Measurements from ENCODE around the gene CENATAC.

CENATAC gene

DNA sequence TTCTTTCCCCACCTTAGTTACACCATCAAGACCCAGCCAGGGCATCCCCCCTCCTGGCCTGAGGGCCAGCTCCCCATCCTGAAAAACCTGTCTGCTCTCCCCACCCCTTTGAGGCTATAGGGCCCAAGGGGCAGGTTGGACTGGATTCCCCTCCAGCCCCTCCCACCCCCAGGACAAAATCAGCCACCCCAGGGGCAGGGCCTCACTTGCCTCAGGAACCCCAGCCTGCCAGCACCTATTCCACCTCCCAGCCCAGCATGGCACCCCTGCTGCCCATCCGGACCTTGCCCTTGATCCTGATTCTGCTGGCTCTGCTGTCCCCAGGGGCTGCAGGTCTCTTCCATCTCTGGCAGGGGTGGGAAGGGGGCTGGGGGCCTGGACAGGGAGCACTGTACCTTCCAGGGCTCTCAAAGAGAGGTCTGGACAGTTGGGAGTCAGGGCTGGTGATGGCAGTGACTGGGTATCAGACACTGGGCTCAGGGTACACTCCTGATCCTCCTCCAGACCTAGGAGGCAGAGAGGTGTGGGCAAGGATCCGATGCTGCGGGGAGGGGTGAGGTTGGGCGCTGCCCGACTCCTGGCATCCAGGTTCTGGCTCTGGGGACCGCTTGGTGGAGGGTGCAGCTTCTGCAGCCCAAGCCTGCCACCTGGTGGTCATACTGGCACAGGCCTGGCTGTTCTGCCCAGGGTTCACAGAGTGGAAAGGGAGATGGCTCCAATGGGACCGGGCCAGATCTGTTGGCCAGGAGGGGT, 41.7 kb upstream of the CENATAC start, which contains the start of gene UPK2:
Gene UPK2, plus strand, starts transcription at position 205 of the 753 bp plus-strand sequence. Its CDS starts 53 bp downstream, at position 258.
- no peaks in the 10 kb centered on the region for H3K9me3 ChIP-seq (ENCODE audit: control insufficient read depth, insufficient read depth, low read length)
- H3F3A ChIP-seq (ENCODE audit: control insufficient read depth, insufficient read depth) = no peaks in the 10 kb centered on the region
- no peak within 1 kb of the TSS for H3K4me2 ChIP-seq (ENCODE audit: low read length)
- H3K27me3 ChIP-seq (ENCODE audit: control insufficient read depth, low read length) = peaks cover 23% of the 10 kb centered on the region
- H3K4me1 ChIP-seq (ENCODE audit: control insufficient read depth, low read length) = no peaks in the 10 kb centered on the region
- no peaks in the 10 kb centered on the region for H4K20me1 ChIP-seq (ENCODE audit: control insufficient read depth, insufficient read depth, low read depth, low read length)
- H3K4me3 ChIP-seq (ENCODE audit: low read length) = no peak within 1 kb of the TSS
- H3K9me2 ChIP-seq (replicated peaks; ENCODE audit: control insufficient read depth, low read length) = no peaks in the 10 kb centered on the region
- no peak within 1 kb of the TSS for H3K27ac ChIP-seq (ENCODE audit: low read depth, low read length)
- no peaks in the 10 kb centered on the region for H3K79me2 ChIP-seq (ENCODE audit: control insufficient read depth, low read length)
- H3K36me3 ChIP-seq (ENCODE audit: control insufficient read depth, low read length) = no peaks in the 10 kb centered on the region
- TF ChIP-seq CTCF (IDR thresholded peaks at IDR 0.05; ENCODE audit: low read depth, low read length, poor library complexity, severe bottlenecking) (peak; percentile 97), EZH2phosphoT487 (IDR thresholded peaks at IDR 0.05; ENCODE audit: borderline replicate concordance, low read length) (no peak)

GRCh38 chr11:118956847-118957469, 41.0 kb upstream of the CENATAC start:
- Histone ChIP-seq H3F3A (ENCODE audit: control insufficient read depth, insufficient read depth) (no peaks in the 10 kb centered on the region), H4K20me1 (ENCODE audit: control insufficient read depth, insufficient read depth, low read depth, low read length) (no peaks in the 10 kb centered on the region), H3K4me1 (ENCODE audit: control insufficient read depth, low read length) (no peaks in the 10 kb centered on the region), H3K27ac (ENCODE audit: low read depth, low read length) (no peak overlapping the region), H3K27me3 (ENCODE audit: control insufficient read depth, low read length) (peaks cover 23% of the 10 kb centered on the region), H3K4me3 (ENCODE audit: low read length) (no peak overlapping the region), H3K9me3 (ENCODE audit: control insufficient read depth, insufficient read depth, low read length) (no peaks in the 10 kb centered on the region), H3K9me2 (replicated peaks; ENCODE audit: control insufficient read depth, low read length) (no peaks in the 10 kb centered on the region), H3K36me3 (ENCODE audit: control insufficient read depth, low read length) (no peaks in the 10 kb centered on the region), H3K4me2 (ENCODE audit: low read length) (no peak overlapping the region), H3K79me2 (ENCODE audit: control insufficient read depth, low read length) (no peaks in the 10 kb centered on the region)
- TF ChIP-seq CTCF (IDR thresholded peaks at IDR 0.05; ENCODE audit: low read depth, low read length, poor library complexity, severe bottlenecking) (peak; percentile 23), EZH2phosphoT487 (IDR thresholded peaks at IDR 0.05; ENCODE audit: borderline replicate concordance, low read length) (no peak)

DNA sequence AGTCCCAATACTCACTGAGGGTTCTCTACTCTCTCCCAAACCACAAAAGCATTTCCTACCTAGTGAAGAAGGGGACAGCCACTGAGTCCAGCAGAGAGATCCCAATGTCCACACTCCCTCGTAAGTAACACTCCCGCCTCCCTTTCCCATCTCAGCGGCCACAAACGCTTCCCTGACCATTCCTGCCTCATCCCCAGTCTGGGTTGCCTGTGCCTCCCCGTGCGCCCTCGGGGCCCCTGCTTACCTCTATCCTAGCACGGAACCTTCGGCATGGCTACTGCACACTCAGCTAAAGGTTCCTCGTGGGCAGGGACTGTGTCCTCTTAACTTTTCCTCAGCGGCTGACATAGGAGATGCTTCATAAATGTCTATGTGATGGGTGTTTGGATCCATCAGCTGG, 40.4 kb upstream of the CENATAC start:
- Histone ChIP-seq H3F3A (ENCODE audit: control insufficient read depth, insufficient read depth) (no peaks in the 10 kb centered on the region), H3K79me2 (ENCODE audit: control insufficient read depth, low read length) (no peaks in the 10 kb centered on the region), H3K4me3 (ENCODE audit: low read length) (no peak overlapping the region), H3K4me2 (ENCODE audit: low read length) (no peak overlapping the region), H3K27ac (ENCODE audit: low read depth, low read length) (no peak overlapping the region), H3K9me2 (replicated peaks; ENCODE audit: control insufficient read depth, low read length) (no peaks in the 10 kb centered on the region), H3K27me3 (ENCODE audit: control insufficient read depth, low read length) (peaks cover 23% of the 10 kb centered on the region), H4K20me1 (ENCODE audit: control insufficient read depth, insufficient read depth, low read depth, low read length) (no peaks in the 10 kb centered on the region), H3K4me1 (ENCODE audit: control insufficient read depth, low read length) (no peaks in the 10 kb centered on the region), H3K9me3 (ENCODE audit: control insufficient read depth, insufficient read depth, low read length) (no peaks in the 10 kb centered on the region), H3K36me3 (ENCODE audit: control insufficient read depth, low read length) (no peaks in the 10 kb centered on the region)
- TF ChIP-seq CTCF (IDR thresholded peaks at IDR 0.05; ENCODE audit: low read depth, low read length, poor library complexity, severe bottlenecking) = no peak
- TF ChIP-seq EZH2phosphoT487 (IDR thresholded peaks at IDR 0.05; ENCODE audit: borderline replicate concordance, low read length) = no peak

Measured in DOHH2 (cell line).